ENCODE measurements around the gene ZNF608. TPM values are rescaled to one million over a fixed set of nuclear protein-coding genes. Genes with fewer than 3 reads are reported as not detected.

Gene ZNF608
- total RNA-seq, 1 donor from 2014 or later: 63.0 TPM

DNA sequence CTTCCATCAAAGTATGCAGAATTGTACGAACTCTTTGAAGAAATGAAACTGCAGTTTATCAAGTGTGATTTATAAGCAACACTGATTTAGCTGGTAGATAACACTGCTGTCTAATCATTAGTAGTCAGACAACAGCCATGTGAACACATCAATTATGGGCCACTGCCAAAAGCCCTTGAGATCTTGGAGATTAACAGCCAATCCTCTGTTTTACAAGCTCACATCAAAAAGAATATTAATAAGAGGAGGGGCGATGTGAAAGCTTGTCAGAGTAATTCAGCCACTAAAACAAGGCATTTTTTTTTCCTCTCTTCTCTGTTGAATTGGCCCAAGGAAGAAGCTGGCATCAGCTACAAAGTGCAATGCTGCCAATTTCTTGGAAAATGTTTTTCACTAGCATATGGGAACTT, 28.1 kb downstream of the ZNF608 start:
- Mint-ChIP-seq H3K27me3 (no peaks in the 10 kb centered on the region), H3K9me3 (no peaks in the 10 kb centered on the region), H3K4me3 (no peak overlapping the region), H3K27ac (peak overlapping the region; percentile 49), H3K36me3 (peaks cover 13% of the 10 kb centered on the region), H3K4me1 (ENCODE audit: unreplicated experiment) (peaks cover 42% of the 10 kb centered on the region)
- no peak for DNase-seq (ENCODE audit: extremely low spot score, unreplicated experiment)
- TF ChIP-seq CTCF (conservative IDR thresholded peaks at IDR 0.05): no peak

DNA sequence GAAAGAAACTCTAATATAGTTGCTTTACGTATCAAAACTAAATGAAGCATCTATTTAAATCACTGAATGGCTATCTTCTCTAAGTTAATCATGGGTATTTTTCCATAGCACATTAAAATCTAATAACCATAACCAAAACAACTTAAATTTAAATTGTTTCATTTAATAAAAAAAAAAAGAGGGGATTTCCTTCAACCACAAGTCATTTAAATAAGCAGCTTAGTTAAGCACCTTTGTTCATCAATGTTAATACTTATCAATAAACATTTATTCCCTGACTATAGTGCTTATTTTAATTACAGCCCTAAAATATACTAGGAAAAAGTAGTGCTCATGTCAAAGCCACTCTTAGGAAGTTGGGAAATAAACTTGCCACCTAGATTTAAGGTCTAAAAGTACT, 30.3 kb downstream of the ZNF608 start:
- DNase-seq (ENCODE audit: extremely low spot score, unreplicated experiment): no peak
- peaks cover 30% of the 10 kb centered on the region for H3K36me3 Mint-ChIP-seq
- H3K9me3 Mint-ChIP-seq: peaks cover 4% of the 10 kb centered on the region
- H3K27me3 Mint-ChIP-seq: no peaks in the 10 kb centered on the region
- no peak overlapping the region for H3K4me3 Mint-ChIP-seq
- H3K27ac Mint-ChIP-seq: no peak overlapping the region
- no peak for TF ChIP-seq CTCF (conservative IDR thresholded peaks at IDR 0.05)
- H3K4me1 Mint-ChIP-seq (ENCODE audit: unreplicated experiment): peaks cover 60% of the 10 kb centered on the region

DNA sequence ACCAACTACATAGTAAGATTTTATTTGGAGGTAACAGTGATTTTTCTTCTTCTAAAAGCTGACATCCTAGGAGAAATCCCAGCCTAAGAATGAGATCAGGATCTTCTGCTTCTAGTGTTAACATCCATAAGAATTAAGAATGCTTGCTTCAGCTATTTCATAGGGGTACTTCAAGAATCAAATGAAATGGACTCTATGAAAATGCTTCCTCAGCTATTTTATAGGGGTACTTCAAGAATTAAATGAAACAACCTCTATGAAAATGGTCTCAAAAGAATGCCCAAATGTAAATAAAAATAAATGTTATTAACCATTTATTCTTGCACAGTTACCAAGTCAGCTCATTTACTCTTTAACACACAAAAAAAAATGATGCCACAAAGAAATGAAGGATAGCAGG, 31.5 kb downstream of the ZNF608 start:
- no peaks in the 10 kb centered on the region for H3K27me3 Mint-ChIP-seq
- TF ChIP-seq CTCF (conservative IDR thresholded peaks at IDR 0.05): no peak
- no peak overlapping the region for H3K4me3 Mint-ChIP-seq
- DNase-seq (ENCODE audit: extremely low spot score, unreplicated experiment): no peak
- H3K36me3 Mint-ChIP-seq: peaks cover 35% of the 10 kb centered on the region
- no peak overlapping the region for H3K27ac Mint-ChIP-seq
- peaks cover 61% of the 10 kb centered on the region for H3K4me1 Mint-ChIP-seq (ENCODE audit: unreplicated experiment)
- H3K9me3 Mint-ChIP-seq: peaks cover 7% of the 10 kb centered on the region

GRCh38 chr5:124713595-124713994, 32.8 kb downstream of the ZNF608 start:
- H3K9me3 Mint-ChIP-seq: peaks cover 7% of the 10 kb centered on the region
- H3K27ac Mint-ChIP-seq: no peak overlapping the region
- DNase-seq (ENCODE audit: extremely low spot score, unreplicated experiment): no peak
- peaks cover 36% of the 10 kb centered on the region for H3K36me3 Mint-ChIP-seq
- no peak overlapping the region for H3K4me3 Mint-ChIP-seq
- TF ChIP-seq CTCF (conservative IDR thresholded peaks at IDR 0.05): no peak
- H3K4me1 Mint-ChIP-seq (ENCODE audit: unreplicated experiment): peaks cover 65% of the 10 kb centered on the region
- no peaks in the 10 kb centered on the region for H3K27me3 Mint-ChIP-seq

- Mint-ChIP-seq H3K4me1 (ENCODE audit: unreplicated experiment) (peaks cover 65% of the 10 kb centered on the region), H3K4me3 (no peak overlapping the region), H3K36me3 (peaks cover 32% of the 10 kb centered on the region), H3K27me3 (no peaks in the 10 kb centered on the region), H3K9me3 (peaks cover 7% of the 10 kb centered on the region), H3K27ac (no peak overlapping the region)
- no peak for TF ChIP-seq CTCF (conservative IDR thresholded peaks at IDR 0.05)
- no peak for DNase-seq (ENCODE audit: extremely low spot score, unreplicated experiment)
Observed at GRCh38 chr5:124712731-124713305, 33.6 kb downstream of the ZNF608 start.

GRCh38 chr5:124708086-124708485, 38.4 kb downstream of the ZNF608 start:
- no peak for DNase-seq (ENCODE audit: extremely low spot score, unreplicated experiment)
- Mint-ChIP-seq H3K36me3 (peaks cover 25% of the 10 kb centered on the region), H3K27me3 (peaks cover 2% of the 10 kb centered on the region), H3K4me1 (ENCODE audit: unreplicated experiment) (peaks cover 90% of the 10 kb centered on the region), H3K27ac (peak overlapping the region; percentile 63), H3K9me3 (peaks cover 7% of the 10 kb centered on the region), H3K4me3 (peak overlapping the region; percentile 76)
- TF ChIP-seq CTCF (conservative IDR thresholded peaks at IDR 0.05): no peak
